Vagina (tissue), 2 donors: Measurements from ENCODE around the gene DVL2.

Experiments
- POLR2A ChIP-seq, 2 donors: fragments of 450-650 bp; IDR thresholded peaks; one replicate each; pipeline ENCODE4 v1.6.1; 2017; ENCODE audit warnings: antibody characterized with exemption in 2 of 2, mild to moderate bottlenecking in 2 of 2, moderate library complexity in 2 of 2
- TF ChIP-seq, protein P1 (sequence below), 3 experiments: fragments of 450-650 bp in 2 of 3; fragments of 200-600 bp in 1 of 3; sonication (generic) in 1 of 3; IDR thresholded peaks; one replicate each; pipeline ENCODE4 v1.5.1; 2017 to 2019; ENCODE audit warnings: antibody characterized with exemption in 3 of 3, mild to moderate bottlenecking in 2 of 3, moderate library complexity in 2 of 3

DNA sequence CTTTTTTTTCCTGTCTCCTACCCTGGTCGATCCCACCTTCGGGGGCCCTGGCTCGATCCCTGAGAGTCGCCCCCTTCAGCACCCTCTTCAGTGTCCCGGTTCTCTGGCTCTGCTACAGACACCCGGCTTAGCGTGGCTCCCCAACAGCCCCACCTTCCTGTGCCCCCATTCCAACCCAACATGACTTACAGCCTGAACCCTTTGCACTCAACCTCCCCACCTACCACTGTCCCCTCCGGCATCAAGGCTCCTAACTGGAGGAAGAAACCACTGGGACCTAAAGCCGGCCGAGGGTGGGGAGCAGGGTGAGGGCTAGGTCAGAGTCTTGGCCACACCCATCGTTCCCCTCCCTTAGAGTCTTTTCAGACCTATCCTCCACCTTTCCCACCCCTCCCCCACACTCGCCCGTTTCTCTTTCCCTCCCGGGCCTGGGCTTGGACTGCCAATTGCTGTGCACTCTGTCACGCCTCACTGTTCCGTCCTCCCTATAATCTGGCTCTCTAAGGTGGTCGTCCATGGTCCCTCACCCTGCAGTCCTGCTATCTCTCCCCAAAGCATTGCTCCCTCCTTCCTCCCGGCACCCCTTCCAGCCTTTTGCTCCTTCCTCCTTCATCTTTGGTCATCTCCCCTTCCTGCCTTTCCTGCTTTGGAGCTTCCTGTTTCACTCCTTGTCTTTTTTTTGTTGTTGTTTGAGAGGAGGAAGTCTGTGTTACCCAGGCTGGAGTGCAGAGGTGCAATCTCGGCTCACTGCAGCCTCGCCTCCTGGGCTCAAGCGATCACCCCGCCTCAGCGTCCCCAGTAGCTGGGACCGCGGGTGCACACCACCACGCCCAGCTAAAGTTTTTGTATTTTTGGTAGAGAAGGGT lies 28.9 kb upstream of the DVL2 start:
- TF ChIP-seq, protein P1, sequence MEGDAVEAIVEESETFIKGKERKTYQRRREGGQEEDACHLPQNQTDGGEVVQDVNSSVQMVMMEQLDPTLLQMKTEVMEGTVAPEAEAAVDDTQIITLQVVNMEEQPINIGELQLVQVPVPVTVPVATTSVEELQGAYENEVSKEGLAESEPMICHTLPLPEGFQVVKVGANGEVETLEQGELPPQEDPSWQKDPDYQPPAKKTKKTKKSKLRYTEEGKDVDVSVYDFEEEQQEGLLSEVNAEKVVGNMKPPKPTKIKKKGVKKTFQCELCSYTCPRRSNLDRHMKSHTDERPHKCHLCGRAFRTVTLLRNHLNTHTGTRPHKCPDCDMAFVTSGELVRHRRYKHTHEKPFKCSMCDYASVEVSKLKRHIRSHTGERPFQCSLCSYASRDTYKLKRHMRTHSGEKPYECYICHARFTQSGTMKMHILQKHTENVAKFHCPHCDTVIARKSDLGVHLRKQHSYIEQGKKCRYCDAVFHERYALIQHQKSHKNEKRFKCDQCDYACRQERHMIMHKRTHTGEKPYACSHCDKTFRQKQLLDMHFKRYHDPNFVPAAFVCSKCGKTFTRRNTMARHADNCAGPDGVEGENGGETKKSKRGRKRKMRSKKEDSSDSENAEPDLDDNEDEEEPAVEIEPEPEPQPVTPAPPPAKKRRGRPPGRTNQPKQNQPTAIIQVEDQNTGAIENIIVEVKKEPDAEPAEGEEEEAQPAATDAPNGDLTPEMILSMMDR (IDR thresholded peaks at IDR 0.05), result no peak
- TF ChIP-seq POLR2A (IDR thresholded peaks at IDR 0.05), result no peak
